Panc1 (cell line): Measurements from ENCODE around the gene OR51D1. TPM values are rescaled to one million over a fixed set of nuclear protein-coding genes. Genes with fewer than 3 reads are reported as not detected.

Experiments used
- ATAC-seq: fragments of 200-7000 bp; cut with Tn5 transposase; 2 replicates; pipeline ENCODE4 v1.9.1; 2020; ENCODE audit warnings: mild to moderate bottlenecking, moderate library complexity
- BruUV-seq: library from RNA; stranded (reverse); fragments of 400-500 nt; replicated peaks from 2 replicates; lab custom pipeline; 2021; lab: Mats Ljungman, UMichigan
- CTCF ChIA-PET: fragments of 300-600 bp; sonication (Branson Sonifier 250); formaldehyde crosslinking; loops from one replicate; lab custom pipeline; 2022; ENCODE audit warnings: antibody characterized with exemption; lab: Charles Lee
- POLR2A ChIA-PET: fragments of 300-600 bp; sonication (Branson Sonifier 250); formaldehyde crosslinking; loops from one replicate; lab custom pipeline; 2022; ENCODE audit warnings: antibody characterized with exemption; lab: Charles Lee
- DNase-seq: peaks from one replicate; pipeline ENCODE4 v3.0.0-alpha.2; 2010; ENCODE audit warnings: low read depth, low spot score
- H3K27ac ChIP-seq: 2 replicates; pipeline ENCODE4 v1.5.1; 2011; ENCODE audit warnings: mild to moderate bottlenecking, low read length, inconsistent platforms
- H3K27me3 ChIP-seq: fragments of 200-500 bp; sonication (Bioruptor generic); 2 replicates; pipeline ENCODE4 v1.6.0; 2014; ENCODE audit warnings: low read length, inconsistent platforms; ENCODE audit not compliant: control insufficient read depth, insufficient read depth
- H3K36me3 ChIP-seq: fragments of 200-500 bp; sonication (Bioruptor generic); 2 replicates; pipeline ENCODE4 v1.5.1; 2014; ENCODE audit warnings: inconsistent platforms, mild to moderate bottlenecking, low read length, moderate library complexity; ENCODE audit not compliant: control insufficient read depth, insufficient read depth
- H3K4me1 ChIP-seq: 2 replicates; pipeline ENCODE4 v1.5.1; 2011; ENCODE audit warnings: inconsistent platforms, mild to moderate bottlenecking, low read length, moderate library complexity; ENCODE audit not compliant: control insufficient read depth, insufficient read depth
- H3K4me3 ChIP-seq, 2 experiments: 2 replicates each; pipeline ENCODE4 v1.5.1; 2011 to 2012; ENCODE audit warnings: low read depth in 2 of 2, low read length in 2 of 2, mild to moderate bottlenecking in 2 of 2, inconsistent platforms in 1 of 2, moderate library complexity in 1 of 2
- H3K9me3 ChIP-seq: fragments of 200-500 bp; sonication (Bioruptor generic); 2 replicates; pipeline ENCODE4 v1.5.1; 2014; ENCODE audit warnings: low read depth, mild to moderate bottlenecking, inconsistent platforms, low read length, moderate library complexity; ENCODE audit not compliant: control insufficient read depth, insufficient read depth
- CTCF ChIP-seq: fragments of 450-650 bp; IDR thresholded peaks from 2 replicates; pipeline ENCODE4 v1.5.1; 2017; ENCODE audit warnings: mild to moderate bottlenecking
- POLR2AphosphoS5 ChIP-seq: IDR thresholded peaks from 2 replicates; pipeline ENCODE4 v1.6.1; 2012; ENCODE audit warnings: mild to moderate bottlenecking, low read depth, low read length, moderate library complexity
- REST ChIP-seq, 2 experiments: IDR thresholded peaks; 2 replicates each; pipeline ENCODE4 v1.6.1; 2011 to 2012; ENCODE audit warnings: low read depth in 2 of 2, control low read depth in 1 of 2, low read length in 1 of 2, mild to moderate bottlenecking in 1 of 2, moderate library complexity in 1 of 2; ENCODE audit not compliant: insufficient read depth in 1 of 2
- SIN3A ChIP-seq: IDR thresholded peaks from 2 replicates; pipeline ENCODE4 v1.6.1; 2012; ENCODE audit warnings: low read depth, mild to moderate bottlenecking, low read length, moderate library complexity, borderline replicate concordance; ENCODE audit not compliant: insufficient read depth
- TCF7L2 ChIP-seq: IDR thresholded peaks from 2 replicates; pipeline ENCODE4 v1.6.1; 2011; ENCODE audit warnings: mild to moderate bottlenecking, low read depth, low read length, inconsistent platforms
- in situ Hi-C: cut with HindIII; loops from 2 replicates; pipeline ENCODE4 v1.10.0; 2016; ENCODE audit warnings: low sequenced_read_pairs, low pct_unique_long_range_greater_than_20kb
- intact Hi-C: fragments of 100-400 bp; cut with micrococcal nuclease; formaldehyde crosslinking; loops from one replicate; pipeline ENCODE4 v1.10.0; 2022; ENCODE audit not compliant: unreplicated experiment
- total RNA-seq: library from RNA; stranded (reverse); gene quantifications from one replicate; pipeline ENCODE4 v1.2.1, GENCODE V29; 2021; ENCODE audit not compliant: unreplicated experiment

The OR51D1 gene
- total RNA-seq, 1 experiment from 2014 or later = not detected

GRCh38 chr11:4654635-4655369 is 17.5 kb downstream of the OR51D1 start:
- no TSS peak for BruUV-seq
- no peak for TF ChIP-seq CTCF
- no peak for TF ChIP-seq REST (IDR thresholded peaks at IDR 0.05; ENCODE audit: insufficient read depth in 1 of 2, low read depth in 2 of 2, low read length in 1 of 2)
- TF ChIP-seq TCF7L2 = no peak
- no peak for TF ChIP-seq POLR2AphosphoS5
- no peak for TF ChIP-seq SIN3A
- in situ Hi-C loops = no loop called here
- Histone ChIP-seq H3K27me3 (peaks cover 6% of the 10 kb centered on the region; the same call in 1 of the 2 replicates), H3K27ac (no peak overlapping the region), H3K36me3 (no peaks in the 10 kb centered on the region), H3K4me1 (no peaks in the 10 kb centered on the region), H3K9me3 (no peaks in the 10 kb centered on the region), H3K4me3 (no peak overlapping the region)
- intact Hi-C loops = no loop called here
- ATAC-seq = no peak
- ChIA-PET POLR2A (no interaction called here), CTCF (no interaction called here)
- no peak for DNase-seq

- DNase-seq (no peak), ATAC-seq (no peak)
- no peaks in the 10 kb centered on the region for H3K36me3 ChIP-seq
- H3K27me3 ChIP-seq = peaks cover 6% of the 10 kb centered on the region; the same call in 1 of the 2 replicates
- ChIA-PET CTCF (no interaction called here), POLR2A (no interaction called here)
- no peaks in the 10 kb centered on the region for H3K4me1 ChIP-seq
- in situ Hi-C loops = no loop called here
- H3K4me3 ChIP-seq = no peak overlapping the region
- no peaks in the 10 kb centered on the region for H3K9me3 ChIP-seq
- intact Hi-C loops = no loop called here
- BruUV-seq = no TSS peak
- TF ChIP-seq SIN3A (no peak), POLR2AphosphoS5 (no peak), REST (IDR thresholded peaks at IDR 0.05; ENCODE audit: insufficient read depth in 1 of 2, low read depth in 2 of 2, low read length in 1 of 2) (no peak), TCF7L2 (no peak), CTCF (no peak)
- H3K27ac ChIP-seq = no peak overlapping the region
These were observed 21.6 kb downstream of the OR51D1 start for GRCh38 chr11:4658629-4659445.
